ENCODE data around the gene SPACA6. TPM values are rescaled to one million over a fixed set of nuclear protein-coding genes. Genes with fewer than 3 reads are reported as not detected.

Gene SPACA6
- total and polyA plus RNA-seq, 2 donors (not counting 1 experiment from before 2014, with no cell fraction given) = 5.5 to 8.6 TPM

GRCh38 chr19:51733742-51734522 lies 40.8 kb downstream of the SPACA6 start:
- H3K9ac ChIP-seq (ENCODE audit: insufficient read depth, low read length) = no peak overlapping the region
- H4K20me1 ChIP-seq (ENCODE audit: control insufficient read depth, extremely low read depth, insufficient read depth, low read length) = no peaks in the 10 kb centered on the region
- H3K79me2 ChIP-seq (ENCODE audit: control insufficient read depth, insufficient read depth, low read length) = no peaks in the 10 kb centered on the region
- H2AFZ ChIP-seq (ENCODE audit: low read length) = no peak overlapping the region
- no peak for TF ChIP-seq EZH2 (IDR thresholded peaks at IDR 0.05; ENCODE audit: low read length, missing control alignments)
- H3K36me3 ChIP-seq (ENCODE audit: control insufficient read depth, insufficient read depth, low read length) = no peaks in the 10 kb centered on the region
- no peaks in the 10 kb centered on the region for H3K4me1 ChIP-seq (ENCODE audit: control insufficient read depth, extremely low read depth, insufficient read depth, low read length)
- no peaks in the 10 kb centered on the region for H3K9me3 ChIP-seq (ENCODE audit: control insufficient read depth, insufficient read depth, low read depth, low read length)
- H3K4me3 ChIP-seq (replicated peaks in 1 of 4; ENCODE audit: control extremely low read depth in 1 of 4, insufficient read depth in 1 of 4, low read depth in 3 of 4, low read length in 4 of 4) = no peak overlapping the region
- no peak overlapping the region for H3K27ac ChIP-seq (ENCODE audit: insufficient read depth, low read length)
- DNase-seq (ENCODE audit: low read depth in 2 of 2) = peak in 1 of 2 donors; percentile 24
- no peak overlapping the region for H3K4me2 ChIP-seq (ENCODE audit: extremely low read depth, insufficient read depth, low read length)
- H3K27me3 ChIP-seq (ENCODE audit: control insufficient read depth, insufficient read depth, low read length) = no peaks in the 10 kb centered on the region

GRCh38 chr19:51735759-51736449 lies 42.8 kb downstream of the SPACA6 start:
- H2AFZ ChIP-seq (ENCODE audit: low read length) = no peak overlapping the region
- no peaks in the 10 kb centered on the region for H4K20me1 ChIP-seq (ENCODE audit: control insufficient read depth, extremely low read depth, insufficient read depth, low read length)
- no peak overlapping the region for H3K27ac ChIP-seq (ENCODE audit: insufficient read depth, low read length)
- H3K9me3 ChIP-seq (ENCODE audit: control insufficient read depth, insufficient read depth, low read depth, low read length) = no peaks in the 10 kb centered on the region
- no peak for TF ChIP-seq EZH2 (IDR thresholded peaks at IDR 0.05; ENCODE audit: low read length, missing control alignments)
- TF ChIP-seq, protein P1, sequence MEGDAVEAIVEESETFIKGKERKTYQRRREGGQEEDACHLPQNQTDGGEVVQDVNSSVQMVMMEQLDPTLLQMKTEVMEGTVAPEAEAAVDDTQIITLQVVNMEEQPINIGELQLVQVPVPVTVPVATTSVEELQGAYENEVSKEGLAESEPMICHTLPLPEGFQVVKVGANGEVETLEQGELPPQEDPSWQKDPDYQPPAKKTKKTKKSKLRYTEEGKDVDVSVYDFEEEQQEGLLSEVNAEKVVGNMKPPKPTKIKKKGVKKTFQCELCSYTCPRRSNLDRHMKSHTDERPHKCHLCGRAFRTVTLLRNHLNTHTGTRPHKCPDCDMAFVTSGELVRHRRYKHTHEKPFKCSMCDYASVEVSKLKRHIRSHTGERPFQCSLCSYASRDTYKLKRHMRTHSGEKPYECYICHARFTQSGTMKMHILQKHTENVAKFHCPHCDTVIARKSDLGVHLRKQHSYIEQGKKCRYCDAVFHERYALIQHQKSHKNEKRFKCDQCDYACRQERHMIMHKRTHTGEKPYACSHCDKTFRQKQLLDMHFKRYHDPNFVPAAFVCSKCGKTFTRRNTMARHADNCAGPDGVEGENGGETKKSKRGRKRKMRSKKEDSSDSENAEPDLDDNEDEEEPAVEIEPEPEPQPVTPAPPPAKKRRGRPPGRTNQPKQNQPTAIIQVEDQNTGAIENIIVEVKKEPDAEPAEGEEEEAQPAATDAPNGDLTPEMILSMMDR (conservative IDR thresholded peaks at IDR 0.05 in 1 of 2, IDR thresholded peaks at IDR 0.05 in 1 of 2; ENCODE audit: low read depth in 1 of 2, low read length in 2 of 2) = no peak
- H3K4me3 ChIP-seq (replicated peaks in 1 of 4; ENCODE audit: control extremely low read depth in 1 of 4, insufficient read depth in 1 of 4, low read depth in 3 of 4, low read length in 4 of 4) = no peak overlapping the region
- no peaks in the 10 kb centered on the region for H3K27me3 ChIP-seq (ENCODE audit: control insufficient read depth, insufficient read depth, low read length)
- no peaks in the 10 kb centered on the region for H3K79me2 ChIP-seq (ENCODE audit: control insufficient read depth, insufficient read depth, low read length)
- no peak overlapping the region for H3K4me2 ChIP-seq (ENCODE audit: extremely low read depth, insufficient read depth, low read length)
- no peaks in the 10 kb centered on the region for H3K36me3 ChIP-seq (ENCODE audit: control insufficient read depth, insufficient read depth, low read length)
- peak; percentile 71 to 81 for DNase-seq (ENCODE audit: low read depth in 2 of 2)
- H3K4me1 ChIP-seq (ENCODE audit: control insufficient read depth, extremely low read depth, insufficient read depth, low read length) = no peaks in the 10 kb centered on the region
- H3K9ac ChIP-seq (ENCODE audit: insufficient read depth, low read length) = no peak overlapping the region

- Histone ChIP-seq H3K36me3 (ENCODE audit: control insufficient read depth, insufficient read depth, low read length) (no peaks in the 10 kb centered on the region), H4K20me1 (ENCODE audit: control insufficient read depth, extremely low read depth, insufficient read depth, low read length) (no peaks in the 10 kb centered on the region), H3K4me2 (ENCODE audit: extremely low read depth, insufficient read depth, low read length) (no peak overlapping the region), H3K9me3 (ENCODE audit: control insufficient read depth, insufficient read depth, low read depth, low read length) (no peaks in the 10 kb centered on the region), H2AFZ (ENCODE audit: low read length) (no peak overlapping the region), H3K4me1 (ENCODE audit: control insufficient read depth, extremely low read depth, insufficient read depth, low read length) (no peaks in the 10 kb centered on the region), H3K79me2 (ENCODE audit: control insufficient read depth, insufficient read depth, low read length) (no peaks in the 10 kb centered on the region), H3K4me3 (replicated peaks in 1 of 4; ENCODE audit: control extremely low read depth in 1 of 4, insufficient read depth in 1 of 4, low read depth in 3 of 4, low read length in 4 of 4) (no peak overlapping the region), H3K27ac (ENCODE audit: insufficient read depth, low read length) (no peak overlapping the region), H3K9ac (ENCODE audit: insufficient read depth, low read length) (no peak overlapping the region), H3K27me3 (ENCODE audit: control insufficient read depth, insufficient read depth, low read length) (no peaks in the 10 kb centered on the region)
- TF ChIP-seq, protein P1 (conservative IDR thresholded peaks at IDR 0.05 in 1 of 2, IDR thresholded peaks at IDR 0.05 in 1 of 2; ENCODE audit: low read depth in 1 of 2, low read length in 2 of 2) = no peak
- no peak for TF ChIP-seq EZH2 (IDR thresholded peaks at IDR 0.05; ENCODE audit: low read length, missing control alignments)
- DNase-seq (ENCODE audit: low read depth in 2 of 2) = no peak
Measured at GRCh38 chr19:51737389-51737788, 44.3 kb downstream of the SPACA6 start.

All from fibroblast of lung (primary cell).